ENCODE results near the gene FBXO11. TPM values are rescaled to one million over a fixed set of nuclear protein-coding genes. Genes with fewer than 3 reads are reported as not detected.
"Not testable (repeated sequence)": the region's sequence is repeated elsewhere in the genome, so short reads cannot be mapped to it uniquely, and the experiment has no call there.

The FBXO11 gene
- total RNA-seq, 3 donors from 2014 or later (not counting 1 experiment from before 2014, with no cell fraction given), result 104 to 110 (median 105) TPM

DNA sequence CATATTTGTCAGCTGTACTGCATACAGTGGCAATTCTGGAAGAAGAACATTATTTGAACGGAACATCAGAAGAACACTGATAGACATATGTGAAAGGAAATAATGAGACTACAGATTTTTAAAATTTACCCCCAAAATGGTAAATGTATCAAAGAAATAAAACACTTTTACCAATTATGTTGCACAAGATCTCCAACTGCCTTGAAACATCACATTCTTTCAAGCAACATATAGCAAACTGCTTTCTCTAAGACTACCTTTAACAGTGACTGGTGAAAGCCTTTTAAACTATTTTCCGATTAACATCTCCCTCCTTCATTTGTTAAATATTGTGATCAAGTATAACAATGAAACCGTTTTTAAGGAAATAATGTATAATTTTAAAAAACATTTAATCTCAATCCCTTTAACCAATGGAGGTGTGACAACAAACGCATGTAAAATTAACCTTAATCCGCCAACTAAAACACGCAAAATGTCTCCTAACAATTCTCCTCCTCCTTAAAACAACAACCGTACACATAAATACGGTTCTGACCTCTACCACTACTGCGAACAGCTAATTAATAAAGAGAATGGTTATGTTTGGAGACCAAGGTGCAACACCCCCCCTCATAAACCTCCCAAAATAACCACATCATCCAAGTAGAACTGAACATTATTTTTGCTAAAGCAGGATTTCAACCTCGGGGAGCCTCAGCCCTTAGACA is 2.4 kb downstream of the FBXO11 start:
- Mint-ChIP-seq H3K36me3 (no peaks in the 10 kb centered on the region), H3K27me3 (ENCODE audit: low read depth in 2 of 2) (no peaks in the 10 kb centered on the region), H3K27ac (peak overlapping the region; percentile 93 to 98), H3K4me1 (peaks cover 52 to 56% of the 10 kb centered on the region in 2 donors), H3K9me3 (no peaks in the 10 kb centered on the region), H3K4me3 (peak overlapping the region; percentile 92)
- WGBS (ENCODE audit: insufficient coverage), result 8% methylated on average over 4 of the region's 10 CpGs
- peaks cover 7% of the 10 kb centered on the region for H3K4me1 ChIP-seq (ENCODE audit: control insufficient read depth, insufficient read depth, low read length)
- TF ChIP-seq CTCF (IDR thresholded peaks at IDR 0.05), result no peak
- no peaks in the 10 kb centered on the region for H3K27me3 ChIP-seq (ENCODE audit: control insufficient read depth, insufficient read depth, low read length)
- DNase-seq (no peak), ATAC-seq (no peak)
- no peaks in the 10 kb centered on the region for H3K9me3 ChIP-seq (ENCODE audit: control insufficient read depth, insufficient read depth, low read length)
- intact Hi-C loops (cut with micrococcal nuclease), result no loop called here
- H3K4me3 ChIP-seq (ENCODE audit: low read length), result peak overlapping the region; percentile 87
- peak overlapping the region; percentile 95 for H3K27ac ChIP-seq (ENCODE audit: low read length)
- no peaks in the 10 kb centered on the region for H3K36me3 ChIP-seq (ENCODE audit: control insufficient read depth, insufficient read depth, low read length)

GRCh38 chr2:47901892-47902291 is 4.4 kb downstream of the FBXO11 start:
- H3K4me3 Mint-ChIP-seq, result peak overlapping the region; percentile 13
- ATAC-seq; H3K36me3 Mint-ChIP-seq; intact Hi-C loops (cut with micrococcal nuclease); H3K36me3 ChIP-seq (ENCODE audit: control insufficient read depth, insufficient read depth, low read length); H3K4me3 ChIP-seq (ENCODE audit: low read length); H3K27ac Mint-ChIP-seq; H3K4me1 ChIP-seq (ENCODE audit: control insufficient read depth, insufficient read depth, low read length); H3K27ac ChIP-seq (ENCODE audit: low read length); H3K27me3 Mint-ChIP-seq (ENCODE audit: low read depth in 2 of 2); H3K27me3 ChIP-seq (ENCODE audit: control insufficient read depth, insufficient read depth, low read length); H3K9me3 ChIP-seq (ENCODE audit: control insufficient read depth, insufficient read depth, low read length); H3K9me3 Mint-ChIP-seq; DNase-seq: not testable (repeated sequence)
- H3K4me1 Mint-ChIP-seq, result peaks cover 59 to 61% of the 10 kb centered on the region in 2 donors
- WGBS (ENCODE audit: insufficient coverage), result 93% methylated on average over 12 of the region's 13 CpGs

- DNase-seq (no peak), ATAC-seq (no peak)
- Mint-ChIP-seq H3K27ac (no peak overlapping the region), H3K27me3 (ENCODE audit: low read depth in 2 of 2) (no peaks in the 10 kb centered on the region), H3K36me3 (no peaks in the 10 kb centered on the region), H3K9me3 (no peaks in the 10 kb centered on the region), H3K4me1 (peaks cover 64 to 68% of the 10 kb centered on the region in 2 donors), H3K4me3 (no peak overlapping the region)
- Histone ChIP-seq H3K27me3 (ENCODE audit: control insufficient read depth, insufficient read depth, low read length) (no peaks in the 10 kb centered on the region), H3K4me1 (ENCODE audit: control insufficient read depth, insufficient read depth, low read length) (peaks cover 12% of the 10 kb centered on the region), H3K27ac (ENCODE audit: low read length) (no peak overlapping the region), H3K9me3 (ENCODE audit: control insufficient read depth, insufficient read depth, low read length) (no peaks in the 10 kb centered on the region), H3K4me3 (ENCODE audit: low read length) (no peak overlapping the region), H3K36me3 (ENCODE audit: control insufficient read depth, insufficient read depth, low read length) (no peaks in the 10 kb centered on the region)
- no peak for TF ChIP-seq CTCF (IDR thresholded peaks at IDR 0.05)
- intact Hi-C loops (cut with micrococcal nuclease), result no loop called here
- WGBS (ENCODE audit: insufficient coverage), result no CpG with 5 or more reads among the region's 10 CpGs
Observed at GRCh38 chr2:47900857-47901256, 5.4 kb downstream of the FBXO11 start.

- peaks cover 67 to 71% of the 10 kb centered on the region in 2 donors for H3K4me1 Mint-ChIP-seq
- DNase-seq, result no peak
- no peak for TF ChIP-seq CTCF (IDR thresholded peaks at IDR 0.05)
- Histone ChIP-seq H3K9me3 (ENCODE audit: control insufficient read depth, insufficient read depth, low read length) (no peaks in the 10 kb centered on the region), H3K4me1 (ENCODE audit: control insufficient read depth, insufficient read depth, low read length) (peaks cover 12% of the 10 kb centered on the region), H3K36me3 (ENCODE audit: control insufficient read depth, insufficient read depth, low read length) (no peaks in the 10 kb centered on the region), H3K27me3 (ENCODE audit: control insufficient read depth, insufficient read depth, low read length) (no peaks in the 10 kb centered on the region), H3K27ac (ENCODE audit: low read length) (peak overlapping the region; percentile 34), H3K4me3 (ENCODE audit: low read length) (no peak overlapping the region)
- intact Hi-C loops (cut with micrococcal nuclease), result no loop called here
- no peak for ATAC-seq
- peak overlapping the region; percentile 69 to 77 for H3K27ac Mint-ChIP-seq
- H3K27me3 Mint-ChIP-seq (ENCODE audit: low read depth in 2 of 2), result no peaks in the 10 kb centered on the region
- H3K36me3 Mint-ChIP-seq, result no peaks in the 10 kb centered on the region
- no peaks in the 10 kb centered on the region for H3K9me3 Mint-ChIP-seq
- H3K4me3 Mint-ChIP-seq, result no peak overlapping the region
- 91% methylated on average over 20 of the region's 25 CpGs for WGBS (ENCODE audit: insufficient coverage)
Observed at GRCh38 chr2:47899915-47900816, 6.1 kb downstream of the FBXO11 start.
